HEK293 (cell line): ENCODE results near the gene AGRN.

Experiments used
- KLF1 ChIP-seq: fragments of 450-650 bp; formaldehyde crosslinking; IDR thresholded peaks from 2 replicates; pipeline ENCODE4 v1.5.1; 2016; ENCODE audit warnings: missing biosample characterization, missing genetic modification characterization
- SCRT1 ChIP-seq: fragments of 450-650 bp; formaldehyde crosslinking; IDR thresholded peaks from 2 replicates; pipeline ENCODE4 v1.5.1; 2016; ENCODE audit warnings: missing biosample characterization, missing genetic modification characterization, borderline replicate concordance
- SP2 ChIP-seq: fragments of 450-650 bp; formaldehyde crosslinking; IDR thresholded peaks from 2 replicates; pipeline ENCODE4 v1.5.1; 2016; ENCODE audit warnings: missing biosample characterization, missing genetic modification characterization
- YY2 ChIP-seq: fragments of 450-650 bp; formaldehyde crosslinking; IDR thresholded peaks from 2 replicates; pipeline ENCODE4 v1.5.1; 2016; ENCODE audit warnings: missing biosample characterization, missing genetic modification characterization
- ZEB2 ChIP-seq: fragments of 450-650 bp; formaldehyde crosslinking; IDR thresholded peaks from 2 replicates; pipeline ENCODE4 v1.5.1; 2016; ENCODE audit warnings: missing biosample characterization, missing genetic modification characterization
- ZFHX2 ChIP-seq: fragments of 450-650 bp; formaldehyde crosslinking; conservative IDR thresholded peaks from 2 replicates; pipeline ENCODE4 v1.5.1; 2016; ENCODE audit warnings: missing biosample characterization, missing genetic modification characterization
- ZIC2 ChIP-seq: fragments of 450-650 bp; formaldehyde crosslinking; IDR thresholded peaks from 2 replicates; pipeline ENCODE4 v1.5.1; 2016; ENCODE audit warnings: missing biosample characterization, missing genetic modification characterization
- ZNF174 ChIP-seq: fragments of 450-650 bp; formaldehyde crosslinking; IDR thresholded peaks from 2 replicates; pipeline ENCODE4 v1.5.0; 2017; ENCODE audit warnings: missing biosample characterization, mild to moderate bottlenecking, missing genetic modification characterization
- ZNF223 ChIP-seq: fragments of 450-650 bp; formaldehyde crosslinking; IDR thresholded peaks from 2 replicates; pipeline ENCODE4 v1.5.1; 2016; ENCODE audit warnings: missing biosample characterization, missing genetic modification characterization
- ZNF239 ChIP-seq: fragments of 450-650 bp; formaldehyde crosslinking; IDR thresholded peaks from 2 replicates; pipeline ENCODE4 v1.5.1; 2016; ENCODE audit warnings: missing biosample characterization, missing genetic modification characterization
- ZNF391 ChIP-seq: fragments of 450-650 bp; formaldehyde crosslinking; IDR thresholded peaks from 2 replicates; pipeline ENCODE4 v1.5.1; 2016; ENCODE audit warnings: low read depth, missing biosample characterization, missing genetic modification characterization, borderline replicate concordance
- ZNF416 ChIP-seq: fragments of 450-650 bp; formaldehyde crosslinking; IDR thresholded peaks from 2 replicates; pipeline ENCODE4 v1.5.1; 2016; ENCODE audit warnings: missing biosample characterization, missing genetic modification characterization
- ZNF473 ChIP-seq: fragments of 450-650 bp; formaldehyde crosslinking; IDR thresholded peaks from 2 replicates; pipeline ENCODE4 v1.5.1; 2017; ENCODE audit warnings: missing biosample characterization, missing genetic modification characterization
- ZNF521 ChIP-seq: fragments of 450-650 bp; formaldehyde crosslinking; IDR thresholded peaks from 2 replicates; pipeline ENCODE4 v1.5.1; 2017; ENCODE audit warnings: missing biosample characterization, mild to moderate bottlenecking, missing genetic modification characterization
- ZNF544 ChIP-seq: fragments of 450-650 bp; formaldehyde crosslinking; IDR thresholded peaks from 2 replicates; pipeline ENCODE4 v1.5.0; 2017; ENCODE audit warnings: missing biosample characterization, missing genetic modification characterization
- ZNF561 ChIP-seq: fragments of 450-650 bp; IDR thresholded peaks from 2 replicates; pipeline ENCODE4 v1.5.1; 2018; ENCODE audit warnings: missing biosample characterization, missing genetic modification characterization, borderline replicate concordance
- ZNF596 ChIP-seq: fragments of 450-650 bp; IDR thresholded peaks from 2 replicates; pipeline ENCODE4 v1.5.0; 2018; ENCODE audit warnings: missing biosample characterization, mild to moderate bottlenecking, missing genetic modification characterization, moderate library complexity
- ZNF600 ChIP-seq: fragments of 450-650 bp; formaldehyde crosslinking; IDR thresholded peaks from 2 replicates; pipeline ENCODE4 v1.5.1; 2016; ENCODE audit warnings: missing biosample characterization, missing genetic modification characterization
- ZNF658 ChIP-seq: fragments of 450-650 bp; formaldehyde crosslinking; IDR thresholded peaks from 2 replicates; pipeline ENCODE4; 2016; ENCODE audit warnings: missing biosample characterization, missing genetic modification characterization
- ZNF670 ChIP-seq: fragments of 450-650 bp; formaldehyde crosslinking; IDR thresholded peaks from 2 replicates; pipeline ENCODE4 v1.5.1; 2016; ENCODE audit warnings: missing biosample characterization, missing genetic modification characterization, low read depth
- ZNF707 ChIP-seq: fragments of 450-650 bp; formaldehyde crosslinking; IDR thresholded peaks from 2 replicates; pipeline ENCODE4 v1.5.1; 2016; ENCODE audit warnings: missing biosample characterization, missing genetic modification characterization
- ZNF76 ChIP-seq: fragments of 450-650 bp; formaldehyde crosslinking; IDR thresholded peaks from 2 replicates; pipeline ENCODE4; 2016; ENCODE audit warnings: low read depth, missing biosample characterization, missing genetic modification characterization, borderline replicate concordance
- ZSCAN16 ChIP-seq: fragments of 450-650 bp; formaldehyde crosslinking; IDR thresholded peaks from 2 replicates; pipeline ENCODE4 v1.5.1; 2016; ENCODE audit warnings: missing biosample characterization, missing genetic modification characterization
- ZSCAN30 ChIP-seq: fragments of 450-650 bp; IDR thresholded peaks from 2 replicates; pipeline ENCODE4 v1.5.1; 2018; ENCODE audit warnings: missing biosample characterization, mild to moderate bottlenecking, missing genetic modification characterization, moderate library complexity
- TF ChIP-seq, protein P1 (sequence below): fragments of 450-650 bp; formaldehyde crosslinking; IDR thresholded peaks from 2 replicates; pipeline ENCODE4 v1.5.1; 2016; ENCODE audit warnings: missing biosample characterization, missing genetic modification characterization
- TF ChIP-seq, protein P2 (sequence below): fragments of 450-650 bp; formaldehyde crosslinking; IDR thresholded peaks from 2 replicates; pipeline ENCODE4 v1.5.1; 2016; ENCODE audit warnings: missing biosample characterization, missing genetic modification characterization
- TF ChIP-seq, protein P3 (sequence below): fragments of 450-650 bp; formaldehyde crosslinking; IDR thresholded peaks from 2 replicates; pipeline ENCODE4 v1.5.1; 2016; ENCODE audit warnings: missing biosample characterization, missing genetic modification characterization
- TF ChIP-seq, protein P4 (sequence below): sonication (generic); formaldehyde crosslinking; IDR thresholded peaks from 2 replicates; pipeline ENCODE4 v1.8.1; 2022; ENCODE audit warnings: mild to moderate bottlenecking, moderate library complexity, missing genetic modification reagents
- TF ChIP-seq, protein P5 (sequence below): fragments of 450-650 bp; formaldehyde crosslinking; IDR thresholded peaks from 2 replicates; pipeline ENCODE4 v1.5.1; 2016; ENCODE audit warnings: missing biosample characterization, missing genetic modification characterization
- TF ChIP-seq, protein P6 (sequence below): fragments of 450-650 bp; formaldehyde crosslinking; IDR thresholded peaks from 2 replicates; pipeline ENCODE4 v1.5.1; 2017; ENCODE audit warnings: missing biosample characterization, missing genetic modification characterization

Gene AGRN

DNA sequence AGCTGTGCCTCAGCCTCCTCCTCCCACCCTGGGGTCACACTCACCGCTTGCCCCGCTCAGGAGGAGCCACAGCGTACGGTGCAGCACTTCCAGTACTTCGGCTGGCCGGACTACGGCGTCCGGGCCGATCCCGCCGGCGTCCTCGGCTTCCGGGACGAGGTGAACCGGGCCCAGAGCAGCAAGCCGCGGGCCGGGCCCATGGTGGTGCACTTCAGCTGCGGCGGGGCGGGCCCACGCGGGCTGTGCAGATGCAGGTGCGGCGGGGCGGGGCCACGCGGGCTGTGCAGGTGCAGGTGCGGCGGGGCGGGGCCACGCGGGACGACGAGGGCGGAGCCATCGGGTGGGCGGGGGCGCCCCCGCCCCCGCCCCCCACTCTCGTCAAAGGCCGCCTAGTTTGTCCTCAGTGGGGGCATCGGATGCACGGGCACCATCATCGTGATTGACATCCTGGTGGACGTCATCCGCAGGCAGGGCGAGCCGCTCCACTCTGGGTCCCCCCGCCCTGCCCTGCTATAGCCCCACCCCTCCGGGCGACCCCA is 48.7 kb downstream of the AGRN start (continued):
- TF ChIP-seq, protein P1, sequence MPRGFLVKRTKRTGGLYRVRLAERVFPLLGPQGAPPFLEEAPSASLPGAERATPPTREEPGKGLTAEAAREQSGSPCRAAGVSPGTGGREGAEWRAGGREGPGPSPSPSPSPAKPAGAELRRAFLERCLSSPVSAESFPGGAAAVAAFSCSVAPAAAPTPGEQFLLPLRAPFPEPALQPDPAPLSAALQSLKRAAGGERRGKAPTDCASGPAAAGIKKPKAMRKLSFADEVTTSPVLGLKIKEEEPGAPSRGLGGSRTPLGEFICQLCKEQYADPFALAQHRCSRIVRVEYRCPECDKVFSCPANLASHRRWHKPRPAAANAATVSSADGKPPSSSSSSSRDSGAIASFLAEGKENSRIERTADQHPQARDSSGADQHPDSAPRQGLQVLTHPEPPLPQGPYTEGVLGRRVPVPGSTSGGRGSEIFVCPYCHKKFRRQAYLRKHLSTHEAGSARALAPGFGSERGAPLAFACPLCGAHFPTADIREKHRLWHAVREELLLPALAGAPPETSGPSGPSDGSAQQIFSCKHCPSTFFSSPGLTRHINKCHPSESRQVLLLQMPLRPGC (tag by site-specific recombination), result no peak
- TF ChIP-seq SCRT1 (tag by site-specific recombination), result no peak
- no peak for TF ChIP-seq ZNF707 (tag by site-specific recombination)
- TF ChIP-seq SP2, result peak; percentile 42
- no peak for TF ChIP-seq ZNF670 (tag by site-specific recombination)
- TF ChIP-seq ZNF658 (tag by site-specific recombination), result no peak
- TF ChIP-seq ZEB2 (tag by site-specific recombination), result no peak; the same call in 1 of the 2 replicates
- TF ChIP-seq ZFHX2 (tag by site-specific recombination), result no peak
- TF ChIP-seq ZNF600 (tag by site-specific recombination), result peak; percentile 87
- TF ChIP-seq ZSCAN16 (tag by site-specific recombination), result no peak
- TF ChIP-seq, protein P2, sequence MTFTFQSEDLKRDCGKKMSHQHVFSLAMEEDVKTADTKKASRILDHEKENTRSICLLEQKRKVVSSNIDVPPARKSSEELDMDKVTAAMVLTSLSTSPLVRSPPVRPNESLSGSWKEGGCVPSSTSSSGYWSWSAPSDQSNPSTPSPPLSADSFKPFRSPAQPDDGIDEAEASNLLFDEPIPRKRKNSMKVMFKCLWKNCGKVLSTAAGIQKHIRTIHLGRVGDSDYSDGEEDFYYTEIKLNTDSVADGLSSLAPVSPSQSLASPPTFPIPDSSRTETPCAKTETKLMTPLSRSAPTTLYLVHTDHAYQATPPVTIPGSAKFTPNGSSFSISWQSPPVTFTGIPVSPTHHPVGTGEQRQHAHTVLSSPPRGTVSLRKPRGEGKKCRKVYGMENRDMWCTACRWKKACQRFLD (tag by site-specific recombination), result no peak
- TF ChIP-seq ZNF391 (tag by site-specific recombination), result no peak
- TF ChIP-seq ZNF223 (tag by site-specific recombination), result no peak
- no peak for TF ChIP-seq ZSCAN30 (tag by site-specific recombination)
- no peak for TF ChIP-seq ZNF416 (tag by site-specific recombination)
- no peak for TF ChIP-seq YY2 (tag by site-specific recombination)
- TF ChIP-seq, protein P3, sequence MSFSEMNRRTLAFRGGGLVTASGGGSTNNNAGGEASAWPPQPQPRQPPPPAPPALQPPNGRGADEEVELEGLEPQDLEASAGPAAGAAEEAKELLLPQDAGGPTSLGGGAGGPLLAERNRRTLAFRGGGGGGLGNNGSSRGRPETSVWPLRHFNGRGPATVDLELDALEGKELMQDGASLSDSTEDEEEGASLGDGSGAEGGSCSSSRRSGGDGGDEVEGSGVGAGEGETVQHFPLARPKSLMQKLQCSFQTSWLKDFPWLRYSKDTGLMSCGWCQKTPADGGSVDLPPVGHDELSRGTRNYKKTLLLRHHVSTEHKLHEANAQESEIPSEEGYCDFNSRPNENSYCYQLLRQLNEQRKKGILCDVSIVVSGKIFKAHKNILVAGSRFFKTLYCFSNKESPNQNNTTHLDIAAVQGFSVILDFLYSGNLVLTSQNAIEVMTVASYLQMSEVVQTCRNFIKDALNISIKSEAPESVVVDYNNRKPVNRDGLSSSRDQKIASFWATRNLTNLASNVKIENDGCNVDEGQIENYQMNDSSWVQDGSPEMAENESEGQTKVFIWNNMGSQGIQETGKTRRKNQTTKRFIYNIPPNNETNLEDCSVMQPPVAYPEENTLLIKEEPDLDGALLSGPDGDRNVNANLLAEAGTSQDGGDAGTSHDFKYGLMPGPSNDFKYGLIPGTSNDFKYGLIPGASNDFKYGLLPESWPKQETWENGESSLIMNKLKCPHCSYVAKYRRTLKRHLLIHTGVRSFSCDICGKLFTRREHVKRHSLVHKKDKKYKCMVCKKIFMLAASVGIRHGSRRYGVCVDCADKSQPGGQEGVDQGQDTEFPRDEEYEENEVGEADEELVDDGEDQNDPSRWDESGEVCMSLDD (tag by site-specific recombination), result no peak
- peak; percentile 40; the same call in 1 of the 2 replicates for TF ChIP-seq ZIC2 (tag by site-specific recombination)
- no peak for TF ChIP-seq ZNF561
- TF ChIP-seq ZNF544 (tag by site-specific recombination), result no peak
- no peak for TF ChIP-seq ZNF239
- TF ChIP-seq, protein P4, sequence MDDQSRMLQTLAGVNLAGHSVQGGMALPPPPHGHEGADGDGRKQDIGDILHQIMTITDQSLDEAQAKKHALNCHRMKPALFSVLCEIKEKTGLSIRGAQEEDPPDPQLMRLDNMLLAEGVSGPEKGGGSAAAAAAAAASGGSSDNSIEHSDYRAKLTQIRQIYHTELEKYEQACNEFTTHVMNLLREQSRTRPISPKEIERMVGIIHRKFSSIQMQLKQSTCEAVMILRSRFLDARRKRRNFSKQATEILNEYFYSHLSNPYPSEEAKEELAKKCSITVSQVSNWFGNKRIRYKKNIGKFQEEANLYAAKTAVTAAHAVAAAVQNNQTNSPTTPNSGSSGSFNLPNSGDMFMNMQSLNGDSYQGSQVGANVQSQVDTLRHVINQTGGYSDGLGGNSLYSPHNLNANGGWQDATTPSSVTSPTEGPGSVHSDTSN (CRISPR knock-in tag), result 0 out of 2 replicates have a peak, but pooled peaks have one; percentile 10
- no peak for TF ChIP-seq ZNF473
- TF ChIP-seq ZNF76 (tag by site-specific recombination), result no peak
- TF ChIP-seq ZNF521, result no peak
- TF ChIP-seq, protein P5, sequence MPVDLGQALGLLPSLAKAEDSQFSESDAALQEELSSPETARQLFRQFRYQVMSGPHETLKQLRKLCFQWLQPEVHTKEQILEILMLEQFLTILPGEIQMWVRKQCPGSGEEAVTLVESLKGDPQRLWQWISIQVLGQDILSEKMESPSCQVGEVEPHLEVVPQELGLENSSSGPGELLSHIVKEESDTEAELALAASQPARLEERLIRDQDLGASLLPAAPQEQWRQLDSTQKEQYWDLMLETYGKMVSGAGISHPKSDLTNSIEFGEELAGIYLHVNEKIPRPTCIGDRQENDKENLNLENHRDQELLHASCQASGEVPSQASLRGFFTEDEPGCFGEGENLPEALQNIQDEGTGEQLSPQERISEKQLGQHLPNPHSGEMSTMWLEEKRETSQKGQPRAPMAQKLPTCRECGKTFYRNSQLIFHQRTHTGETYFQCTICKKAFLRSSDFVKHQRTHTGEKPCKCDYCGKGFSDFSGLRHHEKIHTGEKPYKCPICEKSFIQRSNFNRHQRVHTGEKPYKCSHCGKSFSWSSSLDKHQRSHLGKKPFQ, result no peak
- no peak; the same call in 1 of the 2 replicates for TF ChIP-seq KLF1 (tag by site-specific recombination)
- TF ChIP-seq, protein P6, sequence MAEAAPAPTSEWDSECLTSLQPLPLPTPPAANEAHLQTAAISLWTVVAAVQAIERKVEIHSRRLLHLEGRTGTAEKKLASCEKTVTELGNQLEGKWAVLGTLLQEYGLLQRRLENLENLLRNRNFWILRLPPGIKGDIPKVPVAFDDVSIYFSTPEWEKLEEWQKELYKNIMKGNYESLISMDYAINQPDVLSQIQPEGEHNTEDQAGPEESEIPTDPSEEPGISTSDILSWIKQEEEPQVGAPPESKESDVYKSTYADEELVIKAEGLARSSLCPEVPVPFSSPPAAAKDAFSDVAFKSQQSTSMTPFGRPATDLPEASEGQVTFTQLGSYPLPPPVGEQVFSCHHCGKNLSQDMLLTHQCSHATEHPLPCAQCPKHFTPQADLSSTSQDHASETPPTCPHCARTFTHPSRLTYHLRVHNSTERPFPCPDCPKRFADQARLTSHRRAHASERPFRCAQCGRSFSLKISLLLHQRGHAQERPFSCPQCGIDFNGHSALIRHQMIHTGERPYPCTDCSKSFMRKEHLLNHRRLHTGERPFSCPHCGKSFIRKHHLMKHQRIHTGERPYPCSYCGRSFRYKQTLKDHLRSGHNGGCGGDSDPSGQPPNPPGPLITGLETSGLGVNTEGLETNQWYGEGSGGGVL (tag by site-specific recombination), result no peak
- TF ChIP-seq ZNF174 (tag by site-specific recombination), result no peak
- no peak for TF ChIP-seq ZNF596 (tag by site-specific recombination)
